Activated CD4-positive, alpha-beta T cell treated with anti-CD3 and anti-CD28 coated beads for 24 hours (primary cell): ENCODE measurements around the gene KIAA0513.
"Not testable (repeated sequence)": the region's sequence is repeated elsewhere in the genome, so short reads cannot be mapped to it uniquely, and the experiment has no call there.

ENCODE experiments used
- DNase-seq, 2 donors: peaks; one replicate each; pipeline ENCODE4 v3.0.0-alpha.2; 2020; ENCODE audit warnings: low read depth in 2 of 2

The KIAA0513 gene

DNA sequence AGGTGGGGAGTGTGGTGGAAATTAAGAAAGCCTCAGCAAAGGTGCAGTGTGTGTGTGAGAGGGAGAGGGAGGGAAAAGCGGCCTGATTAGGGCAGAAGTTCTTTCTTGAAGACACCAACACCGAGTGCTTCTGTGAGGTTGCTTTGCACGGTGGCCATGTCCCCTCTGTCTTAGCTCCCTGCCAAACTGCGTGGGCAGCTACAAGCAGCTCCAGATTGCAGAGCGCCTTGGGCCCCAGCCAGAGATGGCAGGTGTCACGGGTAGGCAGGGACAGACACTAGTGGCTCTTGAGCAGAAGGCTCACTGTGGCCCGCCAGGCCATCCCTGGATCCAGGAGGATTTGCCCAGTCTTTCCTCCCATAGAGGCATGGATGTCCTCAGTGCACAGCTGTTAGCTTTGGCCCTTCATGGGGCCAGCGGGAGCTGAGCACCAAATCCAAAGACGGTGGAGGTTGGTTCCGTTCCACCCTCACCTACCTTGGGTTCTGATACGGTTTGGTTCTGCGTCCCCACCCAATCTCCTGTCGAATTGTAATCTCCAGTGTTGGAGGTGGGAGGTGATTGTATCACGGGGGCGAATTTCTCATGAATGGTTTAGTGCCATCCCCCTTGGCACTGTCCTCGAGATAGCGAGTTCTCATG is 21.4 kb downstream of the KIAA0513 start:
- no peak for DNase-seq

DNA sequence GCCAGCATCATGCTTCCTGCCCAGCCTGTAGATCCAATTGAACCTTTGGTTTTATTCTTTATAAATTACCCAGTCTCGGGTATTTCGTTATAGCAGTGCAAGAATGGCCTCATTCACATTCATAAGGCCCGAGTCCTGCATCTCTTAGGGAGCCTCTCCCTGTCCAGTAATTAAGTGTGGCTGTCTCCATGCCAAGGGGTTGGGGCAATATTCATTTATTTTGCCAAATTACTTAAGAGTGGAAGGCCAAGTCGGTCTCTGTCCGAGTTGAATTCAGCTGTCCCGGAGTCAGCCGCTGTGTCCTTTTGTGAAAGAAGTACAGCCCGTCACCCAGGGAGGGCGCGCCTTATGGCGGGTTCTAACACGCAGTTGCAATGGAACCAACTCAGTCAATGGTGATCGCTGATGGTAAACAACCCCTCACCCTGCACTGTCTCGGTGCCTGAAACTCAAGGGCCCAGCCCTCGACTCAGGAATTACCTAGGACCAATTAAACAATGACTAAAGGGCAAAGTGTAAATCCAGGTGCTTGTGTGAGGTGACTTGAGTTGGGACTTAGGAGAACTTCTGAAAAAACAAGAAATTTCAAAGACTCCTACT is 22.2 kb downstream of the KIAA0513 start:
- DNase-seq, result no peak

DNA sequence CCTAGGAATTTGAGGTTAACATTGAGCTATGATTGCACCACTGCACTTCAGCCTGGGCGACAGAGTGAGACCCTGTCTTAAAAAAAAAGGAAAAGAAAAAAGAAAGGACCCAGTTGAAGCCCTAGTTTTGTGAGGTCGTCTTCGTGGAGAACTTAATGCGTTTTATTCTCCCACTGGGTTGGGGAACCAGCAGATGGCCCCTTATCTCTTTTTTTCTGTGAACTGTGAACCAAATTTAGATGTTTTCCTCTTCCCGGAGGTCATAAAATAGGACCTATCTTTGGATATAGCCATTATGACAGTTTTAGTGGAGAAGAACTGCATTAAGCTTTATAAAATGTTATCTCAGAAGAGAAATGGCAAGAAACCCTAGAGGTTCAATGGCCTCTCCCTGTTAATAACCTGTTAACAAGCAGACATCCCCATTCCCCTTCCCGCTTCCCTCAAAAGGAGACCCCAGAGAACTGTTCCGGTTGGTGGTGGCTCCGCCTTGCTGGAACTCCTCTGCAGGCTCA is 23.5 kb downstream of the KIAA0513 start:
- no peak for DNase-seq

DNA sequence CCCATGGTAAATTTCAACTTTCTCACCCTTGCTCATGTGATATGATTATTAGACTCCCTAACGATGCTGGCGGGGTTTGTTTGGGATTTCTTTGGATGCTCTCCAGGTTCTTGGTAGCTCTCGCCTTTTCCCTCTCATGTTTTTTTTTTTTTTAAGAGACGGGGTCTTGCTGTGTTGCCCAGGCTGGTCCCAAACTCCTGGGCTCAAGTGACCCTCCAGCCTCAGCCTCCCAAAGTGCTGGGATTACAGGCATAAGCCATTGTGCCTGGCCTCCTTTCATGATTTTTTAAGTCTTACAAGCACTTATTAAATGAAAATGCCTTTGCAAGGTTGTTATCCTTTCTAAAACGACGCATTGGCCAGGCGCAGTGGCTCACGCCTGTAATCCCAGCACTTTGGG is 24.1 kb downstream of the KIAA0513 start:
- no peak for DNase-seq

DNA sequence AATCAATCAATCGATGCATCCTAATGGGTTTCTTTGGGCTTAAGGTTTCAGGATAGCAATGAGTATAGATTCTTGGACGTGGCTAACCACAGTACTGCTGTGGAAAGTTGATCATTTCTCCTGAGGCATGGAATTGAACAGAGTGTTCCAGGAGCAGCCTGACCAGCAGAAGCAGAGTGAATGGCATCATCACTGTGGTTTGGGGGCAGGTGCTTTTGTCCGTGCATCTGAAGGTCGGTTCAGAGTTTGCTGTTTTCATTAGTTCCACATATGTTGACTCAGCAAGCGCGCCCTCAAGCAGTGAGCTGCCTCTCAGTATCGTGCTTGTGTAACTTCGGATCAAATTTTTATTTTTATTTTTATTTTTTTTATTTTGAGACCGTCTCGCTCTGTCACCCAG is 24.9 kb downstream of the KIAA0513 start:
- no peak for DNase-seq

DNA sequence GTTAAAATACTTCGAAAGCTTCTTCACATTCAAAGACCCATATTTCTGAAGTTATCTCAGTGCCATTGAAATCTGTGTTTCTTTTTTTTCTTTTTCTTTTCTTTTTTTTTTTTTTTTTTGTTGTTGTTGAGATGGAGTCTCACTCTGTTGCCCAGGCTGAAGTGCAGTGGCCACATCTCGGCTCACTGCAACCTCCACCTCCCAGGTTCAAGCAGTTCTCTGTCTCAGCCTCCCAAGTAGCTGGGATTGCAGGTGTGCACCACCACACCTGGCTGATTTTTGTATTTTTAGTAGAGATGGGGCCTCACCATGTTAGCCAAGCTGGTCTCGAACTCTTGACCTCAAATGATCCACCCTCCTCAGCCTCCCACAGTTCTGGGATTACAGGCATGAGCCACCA is 26.7 kb downstream of the KIAA0513 start:
- DNase-seq, result not testable (repeated sequence)

DNA sequence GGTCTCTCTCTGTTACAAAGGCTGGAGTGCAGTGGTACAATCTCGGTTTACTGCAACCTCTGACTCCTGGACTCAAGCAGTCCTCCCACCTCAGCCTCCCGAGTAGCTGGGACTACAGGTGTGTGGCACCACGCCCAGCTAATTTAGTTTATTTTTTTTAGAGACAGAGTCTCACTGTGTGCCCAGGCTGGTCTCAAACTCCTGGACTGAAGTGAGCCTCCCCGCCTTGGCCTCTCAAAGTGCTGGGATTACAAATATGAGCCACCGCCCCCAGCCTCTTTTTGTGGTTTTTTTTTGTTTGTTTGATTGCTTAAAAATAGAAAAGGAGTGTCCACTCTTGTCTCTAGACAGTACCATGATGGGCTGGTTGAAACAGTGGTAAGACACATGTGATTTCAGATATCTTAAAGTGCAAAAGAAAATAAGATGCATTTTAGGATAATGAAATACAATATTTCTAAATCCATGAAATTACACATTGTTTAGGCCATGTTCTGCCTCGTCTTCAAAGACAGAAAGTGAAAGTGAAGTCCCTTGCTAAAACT is 27.4 kb downstream of the KIAA0513 start:
- DNase-seq, result no peak

DNA sequence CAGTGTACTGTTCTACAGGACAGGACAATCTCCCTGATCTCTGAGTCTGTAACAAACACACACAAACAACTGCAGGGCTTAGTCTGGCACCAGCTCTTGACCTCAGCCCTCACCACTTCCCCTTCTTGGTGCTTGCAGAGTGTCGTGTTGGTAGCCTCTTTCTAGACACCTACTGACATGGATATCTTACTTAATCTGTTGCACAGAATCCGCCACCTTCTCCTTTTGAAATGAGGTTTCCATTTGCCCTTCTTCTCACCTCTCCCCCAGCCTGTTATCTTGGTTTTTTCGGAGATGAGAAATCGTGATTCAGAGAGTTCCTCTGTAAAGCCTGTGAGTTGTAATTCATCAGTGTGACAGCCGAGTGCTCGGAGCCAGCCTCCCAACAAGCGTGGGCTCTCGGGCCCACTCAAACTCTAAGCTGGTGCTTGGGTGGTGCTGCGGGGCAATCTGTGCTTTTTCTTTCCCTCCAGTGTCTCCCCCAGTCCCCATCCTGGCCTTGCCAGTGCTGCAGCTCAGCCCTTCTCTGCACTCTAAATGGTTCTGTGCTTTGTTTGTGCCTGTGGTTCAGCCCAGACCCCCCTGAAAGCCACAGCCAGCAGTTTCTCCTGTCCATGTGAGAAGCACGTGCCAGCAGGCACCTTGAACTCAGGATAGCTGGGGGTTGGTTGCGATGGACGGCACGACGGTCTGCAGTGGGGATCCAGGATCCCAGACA is 28.1 kb downstream of the KIAA0513 start:
- DNase-seq, result peak; percentile 39 to 41

DNA sequence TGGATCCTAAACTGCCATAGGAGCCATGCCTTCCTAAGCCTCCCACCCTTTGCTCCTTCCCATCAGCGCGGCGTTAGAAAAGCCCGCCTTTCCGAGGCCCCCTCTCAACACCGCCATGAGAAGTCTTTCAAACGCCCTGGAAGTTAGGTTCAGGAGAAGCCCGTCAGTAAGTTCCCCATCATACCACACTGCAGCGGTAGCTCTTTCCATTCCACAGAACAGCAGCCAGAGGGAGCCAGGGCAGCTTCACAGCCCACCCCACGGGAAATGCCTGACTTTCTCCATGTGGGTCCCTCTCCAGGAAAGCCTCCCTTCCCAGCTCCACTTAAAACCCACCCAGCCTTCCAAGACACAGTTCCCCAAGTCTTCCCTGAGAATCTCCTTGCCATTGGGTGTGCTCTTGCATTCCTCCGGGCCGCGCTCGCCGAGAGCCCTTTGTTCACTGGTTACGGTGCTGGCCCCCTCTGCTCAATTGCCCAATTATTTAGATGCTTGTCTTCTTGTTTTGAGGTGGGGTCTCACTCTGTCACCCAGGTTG is 28.7 kb downstream of the KIAA0513 start:
- no peak for DNase-seq

DNA sequence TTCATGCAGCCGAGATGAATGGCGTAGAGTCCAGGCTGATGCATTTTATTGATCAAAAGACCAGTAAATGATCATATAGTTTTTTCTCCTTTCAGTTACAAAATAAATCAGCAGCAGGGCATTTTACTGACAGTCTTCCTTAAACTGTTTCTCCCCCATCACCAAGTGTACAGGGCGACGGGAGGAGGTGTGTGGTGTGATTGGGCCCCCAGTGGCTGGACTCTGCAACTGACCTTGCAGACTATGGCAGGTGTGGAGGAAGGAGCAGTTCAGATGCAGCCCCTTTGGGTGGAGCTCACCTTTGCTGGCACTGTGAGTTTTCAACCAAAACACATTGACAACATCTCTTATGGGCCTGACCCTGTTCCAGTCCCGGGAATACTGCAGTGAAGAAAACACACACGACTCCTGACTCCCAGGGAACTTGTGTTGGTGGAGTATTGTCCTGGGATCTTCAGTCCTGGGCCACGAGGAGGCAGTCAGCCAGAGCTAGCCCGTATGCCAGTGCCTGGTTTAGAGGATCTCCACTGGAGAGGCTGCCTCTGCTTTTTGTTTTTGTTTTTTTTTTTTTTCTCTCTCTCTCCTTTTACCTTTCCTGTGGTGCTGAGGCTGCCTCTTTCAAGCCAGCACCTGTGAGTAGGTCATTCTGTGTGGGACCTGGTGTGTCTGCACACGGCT is 29.8 kb downstream of the KIAA0513 start:
- DNase-seq, result no peak

DNA sequence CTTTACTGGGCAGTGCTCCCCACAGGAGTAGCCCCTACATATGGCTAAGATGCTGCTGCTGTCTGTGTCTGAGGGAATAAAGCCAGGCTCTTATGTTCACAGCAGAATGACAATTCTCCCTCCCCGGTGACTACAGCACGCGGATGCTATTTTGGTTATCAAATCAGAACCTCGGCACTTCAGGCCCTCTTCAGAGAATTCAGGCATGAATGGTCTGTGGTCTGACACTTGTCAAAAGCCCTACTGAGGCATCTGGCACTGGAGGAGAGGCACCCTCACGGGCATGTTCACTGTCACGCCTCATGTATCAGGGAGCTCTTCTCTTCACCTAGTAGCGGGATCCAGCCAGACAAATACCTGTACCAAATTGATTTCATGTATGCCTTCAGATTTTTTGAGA is 30.4 kb downstream of the KIAA0513 start:
- no peak for DNase-seq

DNA sequence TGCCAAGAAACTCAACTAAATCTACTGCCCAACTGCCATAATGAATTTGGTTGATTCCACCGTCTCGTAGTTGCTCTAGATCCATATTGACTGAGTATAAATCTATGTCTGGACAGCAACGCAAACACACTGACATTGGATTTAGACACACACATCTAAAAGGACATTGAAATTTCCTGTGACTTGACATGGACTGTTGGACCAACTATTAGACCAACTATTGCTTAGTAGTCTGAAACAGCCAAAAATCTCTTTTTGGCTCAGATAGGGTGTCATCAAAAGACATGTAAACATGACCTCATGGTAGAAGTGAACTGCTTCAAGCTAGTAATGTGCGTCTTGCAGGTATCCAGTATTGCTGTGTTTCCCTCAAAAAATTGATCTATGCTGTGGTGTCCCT is 31.3 kb downstream of the KIAA0513 start:
- no peak for DNase-seq

DNA sequence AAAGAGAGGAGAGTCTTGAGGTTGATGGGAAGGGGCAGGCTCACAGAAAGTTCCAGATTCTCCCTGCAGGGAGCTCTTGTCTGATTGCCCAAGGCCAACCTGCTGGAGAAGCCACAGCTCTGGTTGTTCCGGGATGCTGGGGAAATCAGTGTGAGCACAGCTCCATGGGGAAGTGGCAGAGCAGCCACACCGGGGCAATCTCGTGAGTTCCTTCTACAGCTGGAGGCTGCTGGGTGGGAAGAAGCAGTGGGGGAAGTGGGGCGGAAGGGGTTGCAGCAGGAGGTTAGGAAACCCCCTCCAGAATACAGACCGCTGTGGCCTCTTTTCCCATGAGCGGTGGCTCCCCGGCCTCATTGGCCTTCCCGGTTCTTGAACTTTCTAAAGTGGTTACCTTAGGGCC is 34.0 kb downstream of the KIAA0513 start:
- DNase-seq, result no peak

DNA sequence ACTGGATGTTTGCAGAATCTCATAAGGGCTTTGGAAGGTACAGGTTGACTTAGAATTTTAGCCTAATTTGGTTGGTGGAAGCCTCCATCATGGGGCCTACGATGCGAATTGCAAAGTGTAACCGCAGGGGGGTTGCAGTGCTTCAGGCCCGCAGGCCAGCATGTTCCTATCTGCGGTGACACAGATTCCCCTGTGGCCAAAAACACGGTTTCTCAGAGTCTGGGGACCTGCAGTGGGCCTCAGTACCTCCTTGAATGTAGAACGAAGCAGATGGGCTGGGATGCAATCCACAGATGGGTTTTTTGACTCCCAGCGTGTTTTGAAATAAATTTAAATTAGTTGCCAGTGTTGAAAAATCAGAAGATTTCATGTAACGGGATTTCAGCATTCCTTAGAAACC is 34.7 kb downstream of the KIAA0513 start:
- no peak for DNase-seq

DNA sequence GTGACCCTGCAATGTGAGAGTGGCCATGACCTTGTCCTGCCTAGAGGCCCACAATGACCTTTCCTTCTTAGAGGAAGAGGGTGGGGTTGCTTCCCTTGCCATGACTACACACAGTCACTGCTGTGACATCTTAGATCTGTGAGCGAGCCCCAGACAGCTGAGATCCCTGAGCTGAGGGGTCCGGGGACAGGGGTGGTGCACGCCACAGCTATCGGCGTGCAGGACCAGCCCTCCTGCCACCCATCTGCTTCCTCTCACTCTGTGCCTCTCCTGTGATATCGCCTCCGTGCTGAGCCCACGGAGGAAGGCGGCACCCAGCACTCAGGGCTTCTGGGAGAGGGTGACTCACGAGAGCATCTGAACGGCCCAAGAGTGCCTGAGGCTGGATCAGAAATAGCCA is 35.2 kb downstream of the KIAA0513 start:
- no peak for DNase-seq

DNA sequence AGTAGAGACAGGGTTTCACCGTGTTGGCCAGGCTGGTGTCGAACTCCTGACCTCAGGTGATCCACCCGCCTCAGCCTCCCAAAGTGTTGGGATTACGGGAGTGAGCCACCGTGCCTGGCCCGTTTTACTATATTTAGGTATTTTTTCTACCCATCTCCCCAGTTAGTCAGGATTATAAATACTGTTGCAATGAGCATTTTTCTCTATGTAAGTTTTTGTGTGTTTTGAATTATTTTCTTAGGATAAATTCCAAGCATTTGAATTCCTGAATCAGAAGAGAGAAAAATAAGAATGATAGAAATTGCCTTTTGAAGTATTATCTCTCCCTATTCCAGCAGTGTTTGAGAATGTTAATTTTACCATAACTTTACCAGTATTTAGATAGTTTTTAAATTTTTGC is 36.6 kb downstream of the KIAA0513 start:
- no peak for DNase-seq

DNA sequence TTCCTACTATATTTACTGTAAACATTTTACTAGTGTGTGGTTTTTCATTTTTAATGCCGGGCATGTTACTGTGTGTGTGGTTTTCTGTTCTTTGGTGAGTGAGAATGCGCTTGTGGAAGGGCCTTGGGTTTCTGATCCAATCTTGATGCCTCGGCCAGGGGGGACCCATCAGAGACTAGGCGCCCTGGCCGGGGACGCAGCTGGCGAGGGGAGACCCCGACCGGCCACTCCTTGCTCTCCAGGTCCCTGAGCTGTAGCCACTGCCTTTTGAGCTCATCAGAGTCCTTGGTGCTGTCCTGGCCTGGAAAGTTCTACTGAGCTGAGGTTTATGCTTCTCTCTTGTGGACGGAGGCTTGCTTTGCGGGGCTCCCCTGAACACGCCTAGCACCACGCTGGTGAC is 37.5 kb downstream of the KIAA0513 start:
- DNase-seq, result no peak

DNA sequence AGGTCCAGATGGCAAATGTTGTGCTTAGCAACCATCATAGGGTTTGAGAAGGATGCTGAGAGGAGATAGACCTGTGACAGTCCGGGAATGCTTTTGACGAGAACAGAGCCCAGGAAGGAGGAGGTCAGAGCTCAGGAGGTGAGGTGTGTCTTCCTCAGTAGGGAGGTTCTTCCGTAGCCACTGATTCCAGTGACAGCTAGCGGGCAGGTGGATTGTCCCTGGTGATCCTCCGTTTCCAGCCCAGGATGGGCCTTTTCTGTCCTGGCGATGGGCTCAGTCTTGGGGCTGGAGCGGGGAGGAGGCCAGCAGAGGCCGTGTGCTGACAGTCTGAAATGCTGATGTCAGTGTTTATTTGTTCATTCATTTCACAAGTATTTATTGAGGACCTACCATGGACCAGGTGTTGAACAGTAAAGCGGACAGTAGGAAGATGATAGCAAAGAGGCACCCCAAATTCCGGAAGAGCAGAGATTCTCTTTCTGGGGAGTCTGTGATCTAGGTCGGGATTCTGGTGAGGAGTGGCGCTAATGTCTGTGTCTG is 38.8 kb downstream of the KIAA0513 start:
- no peak for DNase-seq

DNA sequence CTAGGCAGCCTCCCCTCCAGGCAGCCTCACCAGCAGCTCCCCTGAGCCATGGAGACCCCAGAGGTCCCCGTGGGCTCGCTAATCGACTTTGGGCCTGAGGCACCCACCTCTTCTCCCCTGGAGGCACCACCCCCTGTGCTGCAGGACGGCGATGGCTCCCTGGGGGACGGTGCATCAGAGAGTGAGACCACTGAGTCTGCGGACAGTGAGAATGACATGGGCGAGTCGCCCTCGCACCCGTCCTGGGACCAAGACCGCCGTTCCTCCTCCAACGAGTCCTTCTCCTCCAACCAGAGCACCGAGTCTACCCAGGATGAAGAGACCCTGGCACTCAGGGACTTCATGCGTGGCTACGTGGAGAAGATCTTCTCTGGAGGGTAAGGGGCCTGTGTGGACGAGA is 39.4 kb downstream of the KIAA0513 start:
- DNase-seq, result no peak

DNA sequence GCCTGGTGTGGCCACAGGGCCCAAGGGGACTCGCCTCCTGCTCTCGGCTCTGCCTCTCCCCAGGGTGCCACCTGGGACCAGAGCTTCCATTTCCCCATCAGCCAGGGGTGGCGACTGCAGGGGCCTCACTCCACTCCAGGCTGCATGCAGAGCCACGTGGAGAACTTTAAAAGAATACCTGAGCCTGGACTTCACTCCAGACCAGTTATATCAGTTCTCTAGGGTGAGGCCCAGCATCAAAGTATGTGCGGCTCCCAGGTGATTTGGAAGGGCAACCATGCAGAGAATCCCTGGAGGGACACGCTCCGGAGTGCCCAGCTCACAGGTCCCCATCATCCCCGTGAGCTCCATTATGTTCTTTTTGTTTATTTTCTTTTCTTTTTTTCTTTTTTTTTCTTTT is 39.8 kb downstream of the KIAA0513 start:
- no peak for DNase-seq

DNA sequence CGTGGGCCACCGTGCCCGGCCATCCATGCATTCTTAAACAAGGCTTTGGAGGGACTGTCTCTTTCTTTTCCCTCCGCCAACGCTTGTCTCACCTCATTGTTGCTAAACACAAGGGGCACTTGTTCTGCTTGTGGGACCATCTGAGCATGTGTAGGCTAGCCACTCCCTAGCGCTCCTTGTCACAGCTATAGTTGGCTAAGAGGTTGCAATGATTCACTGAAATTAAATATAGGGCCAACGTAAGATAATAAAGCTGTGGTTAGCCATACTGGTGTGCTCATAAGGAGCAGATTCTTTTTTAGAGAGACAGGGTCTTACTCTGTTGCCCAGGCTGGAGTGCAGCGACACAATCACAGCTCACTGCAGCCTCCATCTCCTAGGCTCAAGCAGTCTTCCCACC is 41.2 kb downstream of the KIAA0513 start:
- DNase-seq, result no peak

DNA sequence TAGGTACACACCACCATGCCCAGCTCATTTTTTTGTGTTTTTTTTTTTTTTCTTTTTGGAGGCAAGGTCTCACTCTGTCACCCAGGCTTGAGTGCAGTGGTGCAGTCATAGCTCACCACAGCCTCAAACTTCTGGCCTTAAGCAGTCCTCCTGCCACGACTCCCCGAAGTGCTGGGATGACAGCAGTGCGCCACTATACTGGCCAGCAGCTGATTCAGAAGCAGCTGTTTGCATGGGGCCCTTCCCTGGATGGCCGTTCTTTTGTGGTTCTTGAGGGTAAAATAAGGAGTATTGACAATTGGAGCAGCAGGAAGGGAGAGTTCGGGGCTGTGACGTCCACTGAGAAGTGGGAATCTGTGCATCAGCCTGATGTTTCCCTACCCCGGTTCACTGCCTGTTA is 41.6 kb downstream of the KIAA0513 start:
- DNase-seq, result no peak
